ENCODE results near the gene XRCC4.

The XRCC4 gene

DNA sequence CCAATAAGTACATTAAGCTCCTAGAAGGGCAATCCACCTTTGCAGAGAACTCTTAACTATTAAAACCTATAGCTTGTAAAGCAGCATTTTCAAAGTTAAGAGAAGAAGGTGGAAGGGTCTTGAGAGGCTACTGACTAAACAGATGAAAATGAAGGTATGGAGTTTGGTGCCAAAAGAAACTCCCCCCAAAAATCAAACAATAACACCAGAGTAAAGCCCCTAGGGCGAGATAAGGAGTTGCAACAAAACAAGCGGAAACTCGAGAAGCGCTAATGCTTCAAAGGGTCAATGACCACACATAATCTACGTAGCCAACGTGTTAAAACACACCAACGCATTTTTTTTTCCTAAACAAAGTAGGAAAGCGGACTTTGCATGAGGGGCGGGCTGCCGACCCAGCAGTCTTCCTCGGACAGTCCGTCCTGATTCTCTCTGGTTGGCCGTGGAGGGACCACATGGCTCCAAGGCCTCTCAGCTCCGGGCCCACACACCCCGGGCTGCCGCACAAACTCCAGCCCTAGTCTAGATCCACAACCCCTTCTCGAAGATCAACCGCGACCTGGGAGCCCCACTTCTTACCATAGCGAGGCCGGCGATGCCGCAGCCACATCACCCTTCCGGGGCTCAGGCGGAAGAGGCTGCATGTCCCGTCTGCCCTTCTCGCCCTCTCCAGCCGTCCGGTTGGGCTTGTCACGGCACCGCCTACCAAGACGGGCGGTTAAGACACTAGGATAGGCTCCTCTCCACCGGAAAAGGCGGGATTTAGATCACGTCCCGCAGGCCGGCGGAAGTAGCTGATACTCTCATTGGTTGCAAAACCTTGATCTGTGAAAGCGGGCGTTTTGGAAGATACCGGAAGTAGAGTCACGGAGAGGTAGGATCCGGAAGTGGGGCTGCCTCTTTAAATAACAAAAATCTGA is at the start of gene XRCC4, which contains the start of gene TMEM167A:
TSS of gene XRCC4 (plus strand) at position 806 of the 920 bp plus-strand sequence. CDS start 27,373 bp downstream, outside the sequence.
TSS of gene TMEM167A (minus strand) at position 653 of the 920 bp plus-strand sequence. CDS start at position 582, 71 bp downstream.
- peak; percentile 98 for DNase-seq (ENCODE audit: low read depth)
- H3K4me3 ChIP-seq (ENCODE audit: low read depth, low read length): peak within 1 kb of the TSS; percentile 98
- TF ChIP-seq MAX (IDR thresholded peaks at IDR 0.05; ENCODE audit: low read depth, low read length) (peak; percentile 47), CTCF (IDR thresholded peaks at IDR 0.05; ENCODE audit: low read depth, low read length) (no peak), MYC (IDR thresholded peaks at IDR 0.05; ENCODE audit: low read depth, low read length) (peak; percentile 58), POLR2A (IDR thresholded peaks at IDR 0.05; ENCODE audit: extremely low read depth, insufficient read length) (peak; percentile 87)

- no peak overlapping the region for H3K4me3 ChIP-seq (ENCODE audit: low read depth, low read length)
- no peak for DNase-seq (ENCODE audit: low read depth)
- no peak for TF ChIP-seq POLR2A (IDR thresholded peaks at IDR 0.05; ENCODE audit: extremely low read depth, insufficient read length)
- no peak for TF ChIP-seq MAX (IDR thresholded peaks at IDR 0.05; ENCODE audit: low read depth, low read length)
- no peak for TF ChIP-seq MYC (IDR thresholded peaks at IDR 0.05; ENCODE audit: low read depth, low read length)
- no peak for TF ChIP-seq CTCF (IDR thresholded peaks at IDR 0.05; ENCODE audit: low read depth, low read length)
Measured at GRCh38 chr5:83029912-83030311, 47.4 kb upstream of the XRCC4 start.

DNA sequence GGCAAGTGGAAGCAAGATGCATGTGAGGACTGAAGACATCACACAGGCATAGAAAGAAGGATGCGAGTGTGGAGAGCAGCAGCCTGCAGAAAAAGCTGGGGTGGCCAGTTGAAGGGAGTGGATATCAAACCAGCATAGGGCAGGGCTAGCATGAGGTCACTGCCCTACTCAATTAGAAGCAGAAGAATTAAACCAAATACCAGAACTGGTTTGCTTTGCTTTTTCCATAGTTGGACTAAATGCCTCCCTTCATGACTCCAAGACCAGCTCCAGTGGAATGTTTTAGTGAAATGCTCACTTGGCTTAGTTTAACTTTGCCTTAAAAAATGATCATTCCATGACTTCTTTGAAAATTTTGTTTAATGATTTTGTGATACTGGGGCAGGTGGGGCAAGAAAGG is 46.0 kb upstream of the XRCC4 start:
- no peak for DNase-seq (ENCODE audit: low read depth)
- no peak overlapping the region for H3K4me3 ChIP-seq (ENCODE audit: low read depth, low read length)
- TF ChIP-seq CTCF (IDR thresholded peaks at IDR 0.05; ENCODE audit: low read depth, low read length) (no peak), MAX (IDR thresholded peaks at IDR 0.05; ENCODE audit: low read depth, low read length) (no peak), MYC (IDR thresholded peaks at IDR 0.05; ENCODE audit: low read depth, low read length) (no peak), POLR2A (IDR thresholded peaks at IDR 0.05; ENCODE audit: extremely low read depth, insufficient read length) (no peak)

- H3K4me3 ChIP-seq (ENCODE audit: low read depth, low read length): no peak overlapping the region
- DNase-seq (ENCODE audit: low read depth): no peak
- TF ChIP-seq CTCF (IDR thresholded peaks at IDR 0.05; ENCODE audit: low read depth, low read length) (no peak), MYC (IDR thresholded peaks at IDR 0.05; ENCODE audit: low read depth, low read length) (no peak), POLR2A (IDR thresholded peaks at IDR 0.05; ENCODE audit: extremely low read depth, insufficient read length) (no peak), MAX (IDR thresholded peaks at IDR 0.05; ENCODE audit: low read depth, low read length) (no peak)
Measured at GRCh38 chr5:83034036-83034435, 43.3 kb upstream of the XRCC4 start.

- no peak for TF ChIP-seq MYC (IDR thresholded peaks at IDR 0.05; ENCODE audit: low read depth, low read length)
- DNase-seq (ENCODE audit: low read depth): no peak
- no peak overlapping the region for H3K4me3 ChIP-seq (ENCODE audit: low read depth, low read length)
Measured at GRCh38 chr5:83034528-83035207, 42.7 kb upstream of the XRCC4 start.

All from NB4 (cell line).